Measurements from ENCODE around the gene LRCOL1. TPM values are rescaled to one million over a fixed set of nuclear protein-coding genes. Genes with fewer than 3 reads are reported as not detected.

LRCOL1 gene
- total and polyA plus RNA-seq, 2 of the 13 experiments (the other 11 are each of a cell fraction or from before 2014, with no cell fraction given): not detected

DNA sequence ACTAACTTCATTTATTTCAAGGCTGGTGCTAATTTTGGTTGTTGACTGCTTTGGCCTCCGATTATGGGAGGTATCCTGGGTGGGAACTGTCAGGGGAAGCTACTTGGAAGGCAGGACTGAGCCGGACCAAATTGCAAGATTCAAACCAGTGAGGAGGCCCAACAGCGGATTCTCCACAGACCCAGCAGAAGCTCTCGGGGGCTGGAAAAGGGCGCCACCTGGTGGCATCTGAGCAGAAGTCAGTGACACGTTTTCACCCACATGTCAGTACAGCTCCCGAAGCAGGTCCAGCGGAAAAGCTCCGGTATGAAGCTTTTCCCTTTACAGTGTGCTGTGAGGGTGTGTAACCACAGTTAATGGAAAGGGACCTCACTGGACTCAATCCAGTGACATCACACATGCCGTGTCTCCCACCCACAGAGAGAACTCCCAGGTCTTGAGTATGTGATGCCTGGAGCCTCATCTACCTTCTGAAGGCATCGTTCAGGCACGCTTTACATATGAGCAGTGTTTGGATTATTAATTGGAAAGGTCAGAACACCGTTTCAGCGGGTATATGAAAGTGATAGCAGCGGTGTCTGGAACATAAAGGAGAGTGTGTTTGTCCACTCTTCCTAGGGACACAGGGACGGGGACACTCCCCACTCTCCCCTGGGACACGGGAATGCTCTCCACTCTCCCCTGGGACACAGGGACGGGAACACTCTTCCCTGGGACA lies 4.6 kb upstream of the LRCOL1 start (continued):
- TF ChIP-seq, protein P1, sequence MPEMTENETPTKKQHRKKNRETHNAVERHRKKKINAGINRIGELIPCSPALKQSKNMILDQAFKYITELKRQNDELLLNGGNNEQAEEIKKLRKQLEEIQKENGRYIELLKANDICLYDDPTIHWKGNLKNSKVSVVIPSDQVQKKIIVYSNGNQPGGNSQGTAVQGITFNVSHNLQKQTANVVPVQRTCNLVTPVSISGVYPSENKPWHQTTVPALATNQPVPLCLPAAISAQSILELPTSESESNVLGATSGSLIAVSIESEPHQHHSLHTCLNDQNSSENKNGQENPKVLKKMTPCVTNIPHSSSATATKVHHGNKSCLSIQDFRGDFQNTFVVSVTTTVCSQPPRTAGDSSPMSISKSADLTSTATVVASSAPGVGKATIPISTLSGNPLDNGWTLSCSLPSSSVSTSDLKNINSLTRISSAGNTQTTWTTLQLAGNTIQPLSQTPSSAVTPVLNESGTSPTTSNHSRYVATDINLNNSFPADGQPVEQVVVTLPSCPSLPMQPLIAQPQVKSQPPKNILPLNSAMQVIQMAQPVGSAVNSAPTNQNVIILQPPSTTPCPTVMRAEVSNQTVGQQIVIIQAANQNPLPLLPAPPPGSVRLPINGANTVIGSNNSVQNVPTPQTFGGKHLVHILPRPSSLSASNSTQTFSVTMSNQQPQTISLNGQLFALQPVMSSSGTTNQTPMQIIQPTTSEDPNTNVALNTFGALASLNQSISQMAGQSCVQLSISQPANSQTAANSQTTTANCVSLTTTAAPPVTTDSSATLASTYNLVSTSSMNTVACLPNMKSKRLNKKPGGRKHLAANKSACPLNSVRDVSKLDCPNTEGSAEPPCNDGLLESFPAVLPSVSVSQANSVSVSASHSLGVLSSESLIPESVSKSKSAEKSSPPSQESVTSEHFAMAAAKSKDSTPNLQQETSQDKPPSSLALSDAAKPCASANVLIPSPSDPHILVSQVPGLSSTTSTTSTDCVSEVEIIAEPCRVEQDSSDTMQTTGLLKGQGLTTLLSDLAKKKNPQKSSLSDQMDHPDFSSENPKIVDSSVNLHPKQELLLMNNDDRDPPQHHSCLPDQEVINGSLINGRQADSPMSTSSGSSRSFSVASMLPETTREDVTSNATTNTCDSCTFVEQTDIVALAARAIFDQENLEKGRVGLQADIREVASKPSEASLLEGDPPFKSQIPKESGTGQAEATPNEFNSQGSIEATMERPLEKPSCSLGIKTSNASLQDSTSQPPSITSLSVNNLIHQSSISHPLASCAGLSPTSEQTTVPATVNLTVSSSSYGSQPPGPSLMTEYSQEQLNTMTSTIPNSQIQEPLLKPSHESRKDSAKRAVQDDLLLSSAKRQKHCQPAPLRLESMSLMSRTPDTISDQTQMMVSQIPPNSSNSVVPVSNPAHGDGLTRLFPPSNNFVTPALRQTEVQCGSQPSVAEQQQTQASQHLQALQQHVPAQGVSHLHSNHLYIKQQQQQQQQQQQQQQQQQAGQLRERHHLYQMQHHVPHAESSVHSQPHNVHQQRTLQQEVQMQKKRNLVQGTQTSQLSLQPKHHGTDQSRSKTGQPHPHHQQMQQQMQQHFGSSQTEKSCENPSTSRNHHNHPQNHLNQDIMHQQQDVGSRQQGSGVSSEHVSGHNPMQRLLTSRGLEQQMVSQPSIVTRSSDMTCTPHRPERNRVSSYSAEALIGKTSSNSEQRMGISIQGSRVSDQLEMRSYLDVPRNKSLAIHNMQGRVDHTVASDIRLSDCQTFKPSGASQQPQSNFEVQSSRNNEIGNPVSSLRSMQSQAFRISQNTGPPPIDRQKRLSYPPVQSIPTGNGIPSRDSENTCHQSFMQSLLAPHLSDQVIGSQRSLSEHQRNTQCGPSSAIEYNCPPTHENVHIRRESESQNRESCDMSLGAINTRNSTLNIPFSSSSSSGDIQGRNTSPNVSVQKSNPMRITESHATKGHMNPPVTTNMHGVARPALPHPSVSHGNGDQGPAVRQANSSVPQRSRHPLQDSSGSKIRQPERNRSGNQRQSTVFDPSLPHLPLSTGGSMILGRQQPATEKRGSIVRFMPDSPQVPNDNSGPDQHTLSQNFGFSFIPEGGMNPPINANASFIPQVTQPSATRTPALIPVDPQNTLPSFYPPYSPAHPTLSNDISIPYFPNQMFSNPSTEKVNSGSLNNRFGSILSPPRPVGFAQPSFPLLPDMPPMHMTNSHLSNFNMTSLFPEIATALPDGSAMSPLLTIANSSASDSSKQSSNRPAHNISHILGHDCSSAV (CRISPR knock-in tag; IDR thresholded peaks at IDR 0.05; ENCODE audit: borderline replicate concordance): no peak
- TF ChIP-seq SALL1 (CRISPR knock-in tag; IDR thresholded peaks at IDR 0.05) (peak; percentile 44; the same call in 1 of the 2 replicates), ZNF781 (CRISPR knock-in tag; IDR thresholded peaks at IDR 0.05; ENCODE audit: borderline replicate concordance, not compliant biosample characterization) (no peak), ZSCAN9 (CRISPR knock-in tag; IDR thresholded peaks at IDR 0.05; ENCODE audit: borderline replicate concordance) (no peak), ZSCAN22 (CRISPR knock-in tag; IDR thresholded peaks at IDR 0.05) (no peak), TOE1 (CRISPR knock-in tag; IDR thresholded peaks at IDR 0.05) (no peak), HDAC1 (CRISPR knock-in tag; IDR thresholded peaks at IDR 0.05) (0 out of 2 replicates have a peak, but pooled peaks have one; percentile 16), ZNF225 (CRISPR knock-in tag; IDR thresholded peaks at IDR 0.05) (peak; percentile 24; the same call in 1 of the 2 replicates), ERF (CRISPR knock-in tag; IDR thresholded peaks at IDR 0.05) (peak; percentile 66; the same call in 1 of the 2 replicates), MXI1 (IDR thresholded peaks at IDR 0.05; ENCODE audit: borderline replicate concordance, low read depth, low read length) (peak; percentile 27; the same call in 1 of the 3 replicates), NR2F6 (IDR thresholded peaks at IDR 0.05) (no peak), NR2F6 (CRISPR knock-in tag; IDR thresholded peaks at IDR 0.05) (peak; percentile 35; the same call in 1 of the 2 replicates), XRCC5 (optimal IDR thresholded peaks at IDR 0.05; ENCODE audit: low read length) (peak; percentile 74)
- TF ChIP-seq, protein P2, sequence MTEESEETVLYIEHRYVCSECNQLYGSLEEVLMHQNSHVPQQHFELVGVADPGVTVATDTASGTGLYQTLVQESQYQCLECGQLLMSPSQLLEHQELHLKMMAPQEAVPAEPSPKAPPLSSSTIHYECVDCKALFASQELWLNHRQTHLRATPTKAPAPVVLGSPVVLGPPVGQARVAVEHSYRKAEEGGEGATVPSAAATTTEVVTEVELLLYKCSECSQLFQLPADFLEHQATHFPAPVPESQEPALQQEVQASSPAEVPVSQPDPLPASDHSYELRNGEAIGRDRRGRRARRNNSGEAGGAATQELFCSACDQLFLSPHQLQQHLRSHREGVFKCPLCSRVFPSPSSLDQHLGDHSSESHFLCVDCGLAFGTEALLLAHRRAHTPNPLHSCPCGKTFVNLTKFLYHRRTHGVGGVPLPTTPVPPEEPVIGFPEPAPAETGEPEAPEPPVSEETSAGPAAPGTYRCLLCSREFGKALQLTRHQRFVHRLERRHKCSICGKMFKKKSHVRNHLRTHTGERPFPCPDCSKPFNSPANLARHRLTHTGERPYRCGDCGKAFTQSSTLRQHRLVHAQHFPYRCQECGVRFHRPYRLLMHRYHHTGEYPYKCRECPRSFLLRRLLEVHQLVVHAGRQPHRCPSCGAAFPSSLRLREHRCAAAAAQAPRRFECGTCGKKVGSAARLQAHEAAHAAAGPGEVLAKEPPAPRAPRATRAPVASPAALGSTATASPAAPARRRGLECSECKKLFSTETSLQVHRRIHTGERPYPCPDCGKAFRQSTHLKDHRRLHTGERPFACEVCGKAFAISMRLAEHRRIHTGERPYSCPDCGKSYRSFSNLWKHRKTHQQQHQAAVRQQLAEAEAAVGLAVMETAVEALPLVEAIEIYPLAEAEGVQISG (CRISPR knock-in tag; IDR thresholded peaks at IDR 0.05): 0 out of 2 replicates have a peak, but pooled peaks have one; percentile 19
- TF ChIP-seq, protein P3, sequence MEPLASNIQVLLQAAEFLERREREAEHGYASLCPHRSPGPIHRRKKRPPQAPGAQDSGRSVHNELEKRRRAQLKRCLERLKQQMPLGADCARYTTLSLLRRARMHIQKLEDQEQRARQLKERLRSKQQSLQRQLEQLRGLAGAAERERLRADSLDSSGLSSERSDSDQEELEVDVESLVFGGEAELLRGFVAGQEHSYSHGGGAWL (CRISPR knock-in tag; IDR thresholded peaks at IDR 0.05): no peak
- TF ChIP-seq, protein P4, sequence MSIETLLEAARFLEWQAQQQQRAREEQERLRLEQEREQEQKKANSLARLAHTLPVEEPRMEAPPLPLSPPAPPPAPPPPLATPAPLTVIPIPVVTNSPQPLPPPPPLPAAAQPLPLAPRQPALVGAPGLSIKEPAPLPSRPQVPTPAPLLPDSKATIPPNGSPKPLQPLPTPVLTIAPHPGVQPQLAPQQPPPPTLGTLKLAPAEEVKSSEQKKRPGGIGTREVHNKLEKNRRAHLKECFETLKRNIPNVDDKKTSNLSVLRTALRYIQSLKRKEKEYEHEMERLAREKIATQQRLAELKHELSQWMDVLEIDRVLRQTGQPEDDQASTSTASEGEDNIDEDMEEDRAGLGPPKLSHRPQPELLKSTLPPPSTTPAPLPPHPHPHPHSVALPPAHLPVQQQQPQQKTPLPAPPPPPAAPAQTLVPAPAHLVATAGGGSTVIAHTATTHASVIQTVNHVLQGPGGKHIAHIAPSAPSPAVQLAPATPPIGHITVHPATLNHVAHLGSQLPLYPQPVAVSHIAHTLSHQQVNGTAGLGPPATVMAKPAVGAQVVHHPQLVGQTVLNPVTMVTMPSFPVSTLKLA (IDR thresholded peaks at IDR 0.05): 0 out of 2 replicates have a peak, but pooled peaks have one; percentile 50

Measured in HepG2 (cell line).